ENCODE data around the gene CD6. TPM values are rescaled to one million over a fixed set of nuclear protein-coding genes. Genes with fewer than 3 reads are reported as not detected.
A peak's percentile ranks its signal among the peaks of the same experiment; 100 is the strongest.

The CD6 gene
- total and polyA plus RNA-seq, 2 of the 8 experiments (the other 6 are each of a cell fraction or from before 2014, with no cell fraction given) = 0.03 TPM; not detected in 1

GRCh38 chr11:60951606-60951903, 19.9 kb upstream of the CD6 start (continued):
- TF ChIP-seq CHD7 (IDR thresholded peaks at IDR 0.05; ENCODE audit: insufficient replicate concordance, low read length) = no peak
- peak; percentile 23; the same call in 1 of the 2 replicates for TF ChIP-seq TAF1 (IDR thresholded peaks at IDR 0.05; ENCODE audit: low read depth, low read length)
- peak; percentile 35; the same call in 1 of the 2 replicates for TF ChIP-seq EGR1 (IDR thresholded peaks at IDR 0.05; ENCODE audit: borderline replicate concordance, low read depth, low read length)
- no peak for TF ChIP-seq CTCF (IDR thresholded peaks at IDR 0.05; ENCODE audit: control extremely low read depth in 1 of 3, insufficient read depth in 1 of 3, low read depth in 1 of 3, low read length in 3 of 3)
- TF ChIP-seq CHD1 (IDR thresholded peaks at IDR 0.05; ENCODE audit: low read depth, low read length) = no peak
- TF ChIP-seq KDM4A (IDR thresholded peaks at IDR 0.05; ENCODE audit: low read depth, low read length, severe bottlenecking) = peak; percentile 17
- TF ChIP-seq HDAC2 (IDR thresholded peaks at IDR 0.05; ENCODE audit: borderline replicate concordance in 1 of 2, low read depth in 2 of 2, low read length in 2 of 2) = no peak
- TF ChIP-seq JUND (IDR thresholded peaks at IDR 0.05; ENCODE audit: low read length) = no peak
- TF ChIP-seq JUN (IDR thresholded peaks at IDR 0.05; ENCODE audit: low read depth, low read length) = no peak

Measured in H1 (cell line).